Retinal pigment epithelial cell (primary cell): ENCODE measurements around the gene TPCN2.

Experiments used
- DNase-seq: peaks from one replicate; pipeline ENCODE4 v3.0.0-alpha.2; 2010; ENCODE audit warnings: low read depth
- H3K4me3 ChIP-seq: 2 replicates; pipeline ENCODE4 v1.5.1; 2011; ENCODE audit warnings: mild to moderate bottlenecking, low read length, control low read depth, moderate library complexity
- TF ChIP-seq, protein P1 (sequence below): conservative IDR thresholded peaks from 2 replicates; pipeline ENCODE4 v1.5.1; 2011; ENCODE audit warnings: low read depth, low read length, control low read depth, inconsistent platforms

Gene TPCN2

DNA sequence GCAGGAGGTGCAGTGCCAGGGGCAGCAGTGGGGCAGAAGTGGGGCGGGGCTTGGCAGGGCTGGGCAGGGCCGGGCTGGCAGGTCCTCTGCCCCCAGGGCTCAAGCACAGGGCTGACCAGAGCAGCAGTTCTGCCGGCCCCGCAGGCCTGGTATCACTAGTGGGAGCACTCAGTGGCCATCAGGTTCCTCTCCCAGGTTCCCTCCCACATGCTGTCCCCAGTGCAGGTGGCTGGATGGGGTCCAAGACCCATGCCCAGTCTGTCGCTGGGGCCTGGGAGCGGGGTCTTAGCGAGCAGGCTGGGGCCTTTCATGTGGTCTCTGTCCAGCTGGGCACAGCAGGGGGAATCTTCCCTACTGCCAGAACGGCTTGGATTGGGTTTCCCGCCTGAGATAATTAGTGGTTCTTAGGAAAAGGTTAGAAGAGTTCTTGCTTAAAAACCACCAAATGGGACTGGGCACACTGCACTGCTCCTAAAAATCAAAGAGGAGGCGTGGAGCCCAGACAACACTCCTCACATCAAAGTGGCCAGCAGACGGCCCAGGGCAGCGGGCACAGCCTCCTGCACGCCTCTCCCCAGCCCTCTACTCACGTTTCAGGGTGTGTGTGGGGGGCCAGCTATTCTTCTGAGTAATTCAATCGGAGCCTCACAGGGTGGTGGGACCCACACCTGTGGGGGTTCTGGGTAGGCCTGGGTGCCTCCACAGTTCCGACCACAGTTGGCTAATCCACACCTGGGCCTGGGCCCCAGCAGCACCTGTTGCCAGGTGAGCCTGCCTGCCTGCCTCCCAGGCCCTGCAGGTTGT lies 45.6 kb downstream of the TPCN2 start:
- TF ChIP-seq, protein P1, sequence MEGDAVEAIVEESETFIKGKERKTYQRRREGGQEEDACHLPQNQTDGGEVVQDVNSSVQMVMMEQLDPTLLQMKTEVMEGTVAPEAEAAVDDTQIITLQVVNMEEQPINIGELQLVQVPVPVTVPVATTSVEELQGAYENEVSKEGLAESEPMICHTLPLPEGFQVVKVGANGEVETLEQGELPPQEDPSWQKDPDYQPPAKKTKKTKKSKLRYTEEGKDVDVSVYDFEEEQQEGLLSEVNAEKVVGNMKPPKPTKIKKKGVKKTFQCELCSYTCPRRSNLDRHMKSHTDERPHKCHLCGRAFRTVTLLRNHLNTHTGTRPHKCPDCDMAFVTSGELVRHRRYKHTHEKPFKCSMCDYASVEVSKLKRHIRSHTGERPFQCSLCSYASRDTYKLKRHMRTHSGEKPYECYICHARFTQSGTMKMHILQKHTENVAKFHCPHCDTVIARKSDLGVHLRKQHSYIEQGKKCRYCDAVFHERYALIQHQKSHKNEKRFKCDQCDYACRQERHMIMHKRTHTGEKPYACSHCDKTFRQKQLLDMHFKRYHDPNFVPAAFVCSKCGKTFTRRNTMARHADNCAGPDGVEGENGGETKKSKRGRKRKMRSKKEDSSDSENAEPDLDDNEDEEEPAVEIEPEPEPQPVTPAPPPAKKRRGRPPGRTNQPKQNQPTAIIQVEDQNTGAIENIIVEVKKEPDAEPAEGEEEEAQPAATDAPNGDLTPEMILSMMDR, result no peak
- no peak for DNase-seq
- no peak overlapping the region for H3K4me3 ChIP-seq

DNA sequence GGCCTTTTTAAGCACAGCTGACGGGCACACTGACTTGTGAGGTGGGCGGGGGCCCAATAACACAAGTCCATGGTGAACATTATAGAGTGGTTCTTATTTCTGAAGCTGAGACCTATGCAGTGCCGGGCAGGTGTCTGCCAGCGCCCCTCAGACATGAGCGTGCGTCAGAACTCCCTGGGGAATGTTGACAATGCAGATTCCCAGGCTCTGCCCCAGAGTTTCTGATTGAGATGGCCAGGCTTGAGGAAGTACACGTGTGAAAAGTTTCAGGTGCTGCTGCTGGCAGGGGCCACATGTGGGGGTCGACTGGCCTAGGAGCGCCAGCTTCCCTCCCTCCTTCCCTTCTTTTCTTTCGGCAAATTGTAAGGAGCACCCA lies 46.2 kb downstream of the TPCN2 start:
- DNase-seq, result no peak
- H3K4me3 ChIP-seq, result no peak overlapping the region
- TF ChIP-seq, protein P1, result no peak

DNA sequence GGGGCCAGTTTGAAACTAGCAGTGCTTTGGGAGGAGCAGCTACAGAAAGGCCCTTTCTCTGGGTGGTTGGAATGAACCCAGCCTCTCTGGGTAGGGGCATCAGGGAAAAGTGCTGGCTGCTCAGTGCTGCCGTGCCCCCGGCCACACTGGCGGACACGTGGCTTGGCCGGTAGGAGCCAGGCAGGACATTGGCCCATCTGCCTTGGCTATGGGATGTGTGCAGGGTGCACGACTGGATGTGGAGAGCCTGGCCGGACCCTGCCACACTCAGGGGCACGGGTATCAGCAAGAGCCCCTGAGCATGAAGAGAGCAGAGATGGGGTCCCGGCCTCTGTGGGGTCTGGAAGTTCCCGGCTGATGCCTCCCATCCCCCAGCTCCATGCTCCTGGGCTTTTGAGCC lies 46.6 kb downstream of the TPCN2 start:
- TF ChIP-seq, protein P1, result no peak
- no peak overlapping the region for H3K4me3 ChIP-seq
- DNase-seq, result no peak

DNA sequence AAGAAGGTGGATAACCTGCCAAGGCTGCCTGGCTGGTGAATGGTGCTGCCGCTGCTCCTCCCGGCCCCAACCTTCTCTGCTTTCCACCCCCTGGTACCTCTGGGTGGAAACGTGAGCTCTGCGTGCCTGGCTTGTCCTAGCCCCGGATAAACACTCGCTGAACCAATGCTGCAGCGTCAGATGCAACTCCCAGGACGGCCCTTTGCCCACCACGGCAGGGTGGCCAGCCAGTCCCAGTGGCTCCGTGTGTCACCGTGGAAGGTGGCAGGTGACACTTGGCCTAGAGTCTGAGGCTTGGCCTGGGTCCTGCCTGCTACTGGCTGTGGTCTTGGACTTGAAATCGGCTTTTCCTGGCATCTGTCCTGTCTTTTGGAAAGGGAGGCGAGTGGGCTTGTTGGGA lies 47.7 kb downstream of the TPCN2 start:
- TF ChIP-seq, protein P1, result no peak
- H3K4me3 ChIP-seq, result no peak overlapping the region
- DNase-seq, result no peak

DNA sequence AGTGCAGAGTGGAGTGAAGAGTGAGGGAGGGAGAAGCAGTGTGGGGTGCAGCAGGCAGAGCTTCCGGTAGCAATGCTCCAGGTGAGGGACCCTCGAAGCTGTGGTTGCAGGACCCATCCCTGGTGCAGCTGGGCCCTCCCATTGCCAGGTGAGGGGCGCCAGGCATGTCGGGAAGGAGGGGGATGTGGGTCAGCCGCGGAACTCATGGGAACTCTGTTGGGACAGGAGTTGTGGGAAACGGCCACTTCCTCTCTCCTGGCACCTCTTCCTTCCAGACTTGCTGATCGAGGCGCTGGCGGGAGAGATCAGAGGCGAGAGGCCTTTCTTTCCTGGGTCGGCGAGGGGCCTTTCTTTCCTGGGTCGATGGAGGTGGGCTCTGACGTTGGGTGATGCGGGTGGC lies 48.5 kb downstream of the TPCN2 start:
- no peak overlapping the region for H3K4me3 ChIP-seq
- TF ChIP-seq, protein P1, result no peak
- no peak for DNase-seq

DNA sequence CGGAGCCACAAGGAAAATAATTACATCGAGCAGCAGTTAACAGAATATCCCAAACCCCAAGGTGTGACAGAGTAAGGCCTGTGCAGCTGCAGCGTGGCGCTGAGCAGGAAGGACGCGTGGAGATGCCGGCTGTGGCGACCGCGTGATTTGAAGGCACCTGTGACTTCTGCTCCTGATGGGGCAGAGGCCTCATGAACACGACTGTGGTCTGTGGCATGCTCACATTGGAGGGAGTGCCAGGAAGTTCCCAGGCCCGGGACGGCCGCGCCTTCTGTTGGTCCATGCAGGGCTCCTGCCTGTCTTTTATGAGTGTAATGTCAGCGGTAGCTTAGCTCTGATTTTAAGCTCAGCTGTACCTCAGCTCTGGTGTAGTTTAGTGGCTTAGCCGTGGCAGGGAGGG lies 50.4 kb downstream of the TPCN2 start:
- TF ChIP-seq, protein P1, result no peak
- H3K4me3 ChIP-seq, result no peak overlapping the region
- DNase-seq, result no peak

DNA sequence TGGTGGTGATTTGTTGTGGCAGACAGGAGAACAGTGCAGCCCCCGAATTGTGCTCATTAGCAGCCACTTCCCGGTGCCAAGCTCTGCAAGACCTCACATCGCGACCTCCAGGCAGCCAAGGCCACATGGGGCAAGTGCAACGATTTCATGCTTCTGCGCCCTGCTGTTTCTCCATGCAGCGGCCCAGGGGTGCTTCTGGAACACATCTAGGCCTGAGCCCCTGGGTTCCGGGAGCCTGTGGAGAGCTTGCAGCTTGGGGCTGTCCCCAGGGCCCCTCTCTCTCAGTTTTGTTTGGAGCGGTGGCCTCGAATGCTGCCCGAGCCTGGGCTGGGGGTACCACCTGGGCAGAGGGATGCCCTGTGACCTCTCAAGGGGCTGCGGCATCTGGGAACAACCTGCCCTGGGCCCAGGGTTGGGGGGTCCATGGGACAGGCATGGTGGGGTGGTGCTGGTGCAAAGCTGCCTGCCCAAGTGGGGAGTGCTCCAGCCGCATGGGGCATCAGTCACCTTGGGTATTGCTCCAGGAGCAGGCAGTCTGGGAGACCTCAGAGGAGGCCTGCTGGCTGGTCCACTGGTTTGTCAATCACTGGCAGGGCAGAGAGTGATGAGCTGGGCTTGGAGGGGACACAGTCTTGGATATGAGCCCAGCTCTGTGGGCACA lies 51.9 kb downstream of the TPCN2 start:
- DNase-seq, result no peak
- TF ChIP-seq, protein P1, result no peak
- no peak overlapping the region for H3K4me3 ChIP-seq
